PC-9 (cell line): ENCODE data around the gene ZNF317. TPM values are rescaled to one million over a fixed set of nuclear protein-coding genes. Genes with fewer than 3 reads are reported as not detected.
A peak's percentile ranks its signal among the peaks of the same experiment; 100 is the strongest.

Experiments used
- BruUV-seq: library from RNA; stranded (reverse); fragments of 400-500 nt; replicated peaks from 2 replicates; lab custom pipeline; 2021; lab: Mats Ljungman, UMichigan
- CTCF ChIA-PET: fragments of 300-600 bp; sonication (Branson Sonifier 250); formaldehyde crosslinking; loops from one replicate; lab custom pipeline; 2022; ENCODE audit warnings: antibody characterized with exemption; lab: Charles Lee
- POLR2A ChIA-PET: fragments of 300-600 bp; sonication (Branson Sonifier 250); formaldehyde crosslinking; loops from one replicate; lab custom pipeline; 2022; ENCODE audit warnings: antibody characterized with exemption; ENCODE audit not compliant: unreplicated experiment; lab: Charles Lee
- DNase-seq, 2 experiments: peaks; one replicate each; pipeline versions ENCODE4 v3.0.0 to v3.0.0-alpha.2; 2015 to 2022; ENCODE audit warnings: mixed read lengths in 1 of 2
- H2AFZ ChIP-seq: fragments of 200-600 bp; sonication (generic); 2 replicates; pipeline ENCODE4 v1.8.1; 2017; ENCODE audit warnings: antibody characterized with exemption
- H3F3A ChIP-seq: fragments of 200-600 bp; sonication (generic); 2 replicates; pipeline ENCODE4 v1.8.1; 2017; ENCODE audit warnings: antibody characterized with exemption, mild to moderate bottlenecking, low read depth; ENCODE audit not compliant: insufficient read depth
- H3K27ac ChIP-seq: fragments of 200-600 bp; sonication (generic); 2 replicates; pipeline ENCODE4 v1.6.1; 2016; ENCODE audit warnings: mixed run types
- H3K27me3 ChIP-seq: fragments of 200-600 bp; sonication (generic); 2 replicates; pipeline ENCODE4 v1.6.1; 2016; ENCODE audit warnings: low read depth, mixed run types; ENCODE audit not compliant: insufficient read depth
- H3K36me3 ChIP-seq: fragments of 200-600 bp; sonication (generic); 2 replicates; pipeline ENCODE4 v1.6.1; 2016; ENCODE audit warnings: low read depth, mixed run types
- H3K4me1 ChIP-seq: fragments of 200-600 bp; sonication (generic); replicated peaks from 2 replicates; pipeline ENCODE4 v1.6.1; 2016; ENCODE audit warnings: mixed run types; ENCODE audit not compliant: insufficient read depth
- H3K4me2 ChIP-seq: fragments of 200-600 bp; sonication (generic); 2 replicates; pipeline ENCODE4 v1.6.1; 2017; ENCODE audit warnings: mixed run types
- H3K4me3 ChIP-seq: fragments of 200-600 bp; sonication (generic); 2 replicates; pipeline ENCODE4 v1.6.1; 2016; ENCODE audit warnings: mixed run types
- H3K79me2 ChIP-seq: fragments of 200-600 bp; sonication (generic); 2 replicates; pipeline ENCODE4 v1.6.1; 2017; ENCODE audit warnings: low read depth, mixed run types
- H3K9me2 ChIP-seq: fragments of 200-600 bp; sonication (generic); 2 replicates; pipeline ENCODE4 v1.8.1; 2017; ENCODE audit warnings: mild to moderate bottlenecking; ENCODE audit not compliant: insufficient read depth
- H3K9me3 ChIP-seq: fragments of 200-600 bp; sonication (generic); 2 replicates; pipeline ENCODE4 v1.8.1; 2016; ENCODE audit warnings: low read depth; ENCODE audit not compliant: insufficient read depth
- H4K20me1 ChIP-seq: fragments of 200-600 bp; sonication (generic); 2 replicates; pipeline ENCODE4 v1.8.1; 2017; ENCODE audit not compliant: insufficient read depth
- CTCF ChIP-seq: fragments of 200-600 bp; sonication (generic); conservative IDR thresholded peaks from 2 replicates; pipeline ENCODE4 v1.6.1; 2017; ENCODE audit warnings: mixed run types, antibody characterized with exemption, mild to moderate bottlenecking, moderate library complexity
- EZH2 ChIP-seq: fragments of 200-600 bp; sonication (generic); IDR thresholded peaks from 2 replicates; pipeline ENCODE4 v1.8.0; 2017; ENCODE audit warnings: antibody characterized with exemption, low read depth
- intact Hi-C: fragments of 100-400 bp; cut with micrococcal nuclease; formaldehyde crosslinking; loops from one replicate; pipeline ENCODE4 v1.10.0; 2022; ENCODE audit not compliant: unreplicated experiment
- total RNA-seq: library from RNA; stranded (reverse); gene quantifications from 2 replicates; pipeline ENCODE4 v1.2.3, GENCODE V29; 2021

The ZNF317 gene
- total RNA-seq, 1 experiment from 2014 or later, result 28.2 TPM

- DNase-seq, result no peak
- Histone ChIP-seq H3K27ac (no peak overlapping the region), H4K20me1 (no peaks in the 10 kb centered on the region), H3K4me3 (peak overlapping the region; percentile 85), H3K9me2 (no peaks in the 10 kb centered on the region), H3K9me3 (peaks cover 31% of the 10 kb centered on the region), H3K4me2 (peak overlapping the region; percentile 81), H3K79me2 (peaks cover 45% of the 10 kb centered on the region), H3F3A (peaks cover 11% of the 10 kb centered on the region), H3K36me3 (peaks cover 37% of the 10 kb centered on the region), H3K4me1 (peaks cover 10% of the 10 kb centered on the region), H2AFZ (peak overlapping the region; percentile 94), H3K27me3 (no peaks in the 10 kb centered on the region)
- ChIA-PET POLR2A (no interaction called here), CTCF (no interaction called here)
- intact Hi-C loops, result loop anchor here (5.0 kb wide), 2 partner anchors 488 to 888 kb away; no protein-coding TSS in a partner anchor
- BruUV-seq, result no TSS peak
- TF ChIP-seq CTCF (no peak), EZH2 (no peak)
Measured at GRCh38 chr19:9139609-9140158, 513 bp upstream of the ZNF317 start.

- peaks cover 80% of the 10 kb centered on the region for H3K36me3 ChIP-seq
- H3F3A ChIP-seq, result peaks cover 7% of the 10 kb centered on the region
- ChIA-PET POLR2A (no interaction called here), CTCF (no interaction called here)
- H3K4me3 ChIP-seq, result peak overlapping the region; percentile 15; the same call in 1 of the 2 replicates
- DNase-seq, result no peak
- H3K27me3 ChIP-seq, result no peaks in the 10 kb centered on the region
- intact Hi-C loops, result no loop called here
- peaks cover 10% of the 10 kb centered on the region for H3K4me1 ChIP-seq
- no peaks in the 10 kb centered on the region for H3K9me2 ChIP-seq
- no peaks in the 10 kb centered on the region for H4K20me1 ChIP-seq
- no peak overlapping the region for H2AFZ ChIP-seq
- H3K27ac ChIP-seq, result no peak overlapping the region
- H3K9me3 ChIP-seq, result peaks cover 66% of the 10 kb centered on the region
- peaks cover 96% of the 10 kb centered on the region for H3K79me2 ChIP-seq
- no peak for TF ChIP-seq CTCF
- no peak for TF ChIP-seq EZH2
- H3K4me2 ChIP-seq, result no peak overlapping the region
- BruUV-seq, result no TSS peak
Measured at GRCh38 chr19:9144920-9145319, 4.7 kb downstream of the ZNF317 start.

- peaks cover 75% of the 10 kb centered on the region for H3K9me3 ChIP-seq
- no peak overlapping the region for H3K4me2 ChIP-seq
Measured at GRCh38 chr19:9146882-9147281, 6.7 kb downstream of the ZNF317 start.

More at GRCh38 chr19:9146882-9147281, 6.7 kb downstream of the ZNF317 start:
- H3K27me3 ChIP-seq, result no peaks in the 10 kb centered on the region
- TF ChIP-seq CTCF (no peak), EZH2 (no peak)
- intact Hi-C loops, result no loop called here
- H3K4me1 ChIP-seq, result peaks cover under 1% of the 10 kb centered on the region
- no peak for DNase-seq
- peaks cover 7% of the 10 kb centered on the region for H3F3A ChIP-seq
- BruUV-seq, result no TSS peak
- no peaks in the 10 kb centered on the region for H3K9me2 ChIP-seq
- H3K79me2 ChIP-seq, result peaks cover 99% of the 10 kb centered on the region
- CTCF ChIA-PET, result no interaction called here
- peaks cover 2% of the 10 kb centered on the region; the same call in 1 of the 2 replicates for H4K20me1 ChIP-seq
- no peak overlapping the region for H2AFZ ChIP-seq
- no peak overlapping the region for H3K27ac ChIP-seq
- no peak overlapping the region for H3K4me3 ChIP-seq
- peaks cover 88% of the 10 kb centered on the region for H3K36me3 ChIP-seq
- POLR2A ChIA-PET, result no interaction called here
